NCI-H1105 (cell line): ENCODE data around the gene IFNL2.
"Not testable (repeated sequence)": the region's sequence is repeated elsewhere in the genome, so short reads cannot be mapped to it uniquely, and the experiment has no call there.

Experiments
- DNase-seq: peaks from one replicate; lab custom pipeline; 2025; lab: John Stamatoyannopoulos, UW

IFNL2 gene

GRCh38 chr19:39253374-39254149, 14.6 kb upstream of the IFNL2 start:
- DNase-seq, result no peak

- no peak for DNase-seq
Measured at GRCh38 chr19:39254531-39255345, 13.5 kb upstream of the IFNL2 start.

GRCh38 chr19:39257227-39257626, 11.0 kb upstream of the IFNL2 start:
- DNase-seq, result no peak

DNA sequence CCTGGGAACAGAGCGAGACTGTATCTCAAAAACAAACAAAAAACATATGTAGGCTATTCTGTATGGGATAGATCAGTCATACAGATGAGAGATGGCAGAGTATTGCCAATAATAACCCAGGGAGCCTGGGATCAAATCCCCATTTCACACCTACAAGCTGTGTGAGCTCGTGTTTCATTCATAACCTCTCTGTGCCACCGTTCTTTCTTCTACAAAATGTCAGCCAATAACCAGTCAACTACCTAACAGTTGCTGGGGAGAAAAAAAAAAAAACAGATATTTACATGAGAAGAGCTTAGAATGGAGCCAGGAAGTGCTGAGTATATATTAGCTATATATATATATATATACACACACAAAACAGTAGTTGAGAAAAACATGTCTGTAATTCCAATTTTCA, 6.5 kb upstream of the IFNL2 start:
- no peak for DNase-seq

DNA sequence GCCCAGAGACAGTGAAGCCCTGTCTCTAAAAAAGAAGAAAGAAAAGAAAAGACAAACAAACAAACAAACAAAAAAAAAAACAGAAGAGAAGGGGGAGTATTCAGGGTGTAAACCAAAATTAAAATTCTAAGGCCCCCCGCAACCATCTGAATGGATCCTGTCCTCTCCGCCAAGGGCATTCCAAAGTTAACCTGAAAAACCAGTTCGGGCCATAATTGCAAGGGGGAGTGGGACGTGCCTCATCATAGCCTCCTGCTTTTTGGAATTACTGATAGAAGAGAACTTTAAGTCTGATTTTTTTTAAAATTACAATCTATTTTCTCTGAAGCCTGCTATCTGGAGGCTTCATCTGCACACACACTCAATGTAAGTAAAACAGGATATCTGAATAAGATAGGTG, 5.7 kb upstream of the IFNL2 start:
- DNase-seq, result no peak

- DNase-seq, result no peak
Measured at GRCh38 chr19:39263912-39264305, 4.3 kb upstream of the IFNL2 start.

GRCh38 chr19:39264306-39265290, 3.6 kb upstream of the IFNL2 start:
- no peak for DNase-seq

- no peak for DNase-seq
Measured at GRCh38 chr19:39265321-39265916, 2.8 kb upstream of the IFNL2 start.

- not testable (repeated sequence) for DNase-seq
Measured at GRCh38 chr19:39268531-39269223, 481 bp downstream of the IFNL2 start.

DNA sequence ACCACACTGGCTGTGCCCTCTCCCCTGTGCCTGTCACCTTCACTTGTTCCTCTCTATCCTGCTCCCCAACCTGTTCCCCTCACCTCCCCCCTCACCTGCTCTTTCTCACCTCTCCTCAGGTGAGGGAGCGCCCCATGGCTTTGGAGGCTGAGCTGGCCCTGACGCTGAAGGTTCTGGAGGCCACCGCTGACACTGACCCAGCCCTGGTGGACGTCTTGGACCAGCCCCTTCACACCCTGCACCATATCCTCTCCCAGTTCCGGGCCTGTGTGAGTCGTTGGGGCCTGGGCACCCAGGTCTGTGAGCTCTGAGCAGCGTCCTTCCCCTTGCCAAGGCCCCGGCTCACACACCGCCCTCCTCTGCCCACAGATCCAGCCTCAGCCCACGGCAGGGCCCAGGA, 1.2 kb downstream of the IFNL2 start:
- not testable (repeated sequence) for DNase-seq

DNA sequence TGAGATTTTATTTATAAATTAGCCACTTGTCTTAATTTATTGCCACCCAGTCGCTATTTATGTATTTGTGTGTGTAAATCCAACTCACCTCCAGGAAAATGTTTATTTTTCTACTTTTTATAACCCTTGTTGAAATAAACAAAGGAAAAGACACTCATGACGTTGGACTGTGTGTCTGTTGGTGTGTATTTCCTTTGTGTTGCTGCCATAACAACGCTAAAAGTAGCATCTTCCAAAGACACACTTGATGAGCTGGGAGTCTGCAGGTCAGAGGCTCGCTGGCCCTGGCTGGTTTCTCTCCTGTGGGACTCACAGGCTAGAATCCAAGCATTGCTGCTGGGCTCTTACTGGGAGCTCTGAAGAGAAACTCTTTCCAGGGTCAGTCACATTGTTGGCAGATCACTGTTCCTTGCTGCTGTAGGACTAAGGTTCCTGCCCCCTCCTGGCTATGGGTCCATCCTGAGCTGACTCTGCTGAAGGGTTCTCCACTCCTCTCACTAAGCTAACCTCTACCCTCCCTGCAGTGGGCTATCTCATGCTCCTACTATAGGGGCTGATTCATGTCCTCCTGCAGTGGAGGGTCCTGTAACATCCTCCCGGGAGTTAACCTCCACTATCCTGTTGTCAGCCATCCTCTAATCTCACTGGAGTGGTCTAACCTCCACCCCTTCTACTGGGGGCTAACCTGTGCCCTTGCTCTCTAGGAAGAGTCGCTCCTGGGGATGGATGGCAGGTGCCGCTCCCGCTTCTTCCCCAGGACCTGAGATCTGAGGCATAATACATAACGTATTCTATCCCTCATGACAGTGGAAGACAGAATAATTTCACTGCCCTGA, 2.1 kb downstream of the IFNL2 start:
- DNase-seq, result no peak

- not testable (repeated sequence) for DNase-seq
Measured at GRCh38 chr19:39273859-39274258, 5.7 kb downstream of the IFNL2 start.

DNA sequence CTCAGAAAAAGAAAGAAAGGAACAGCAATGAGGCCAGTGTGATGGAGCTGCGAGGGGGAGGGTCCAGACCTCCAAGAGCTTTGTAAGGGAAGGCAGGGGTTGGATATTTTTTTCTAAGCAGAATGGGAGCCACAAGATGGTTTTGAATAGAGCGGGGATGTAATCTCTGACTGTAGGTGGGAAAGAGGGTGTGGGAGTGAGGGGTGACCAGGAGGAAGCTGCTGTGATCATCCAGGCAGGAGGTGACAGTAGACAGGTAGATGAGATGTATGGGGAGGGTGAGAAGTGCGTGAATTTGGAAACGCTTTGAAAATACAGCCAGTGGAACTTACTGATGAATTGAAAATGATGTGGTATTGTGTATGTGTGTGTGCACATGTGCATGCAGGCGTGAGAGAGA, 7.4 kb downstream of the IFNL2 start:
- DNase-seq, result no peak

DNA sequence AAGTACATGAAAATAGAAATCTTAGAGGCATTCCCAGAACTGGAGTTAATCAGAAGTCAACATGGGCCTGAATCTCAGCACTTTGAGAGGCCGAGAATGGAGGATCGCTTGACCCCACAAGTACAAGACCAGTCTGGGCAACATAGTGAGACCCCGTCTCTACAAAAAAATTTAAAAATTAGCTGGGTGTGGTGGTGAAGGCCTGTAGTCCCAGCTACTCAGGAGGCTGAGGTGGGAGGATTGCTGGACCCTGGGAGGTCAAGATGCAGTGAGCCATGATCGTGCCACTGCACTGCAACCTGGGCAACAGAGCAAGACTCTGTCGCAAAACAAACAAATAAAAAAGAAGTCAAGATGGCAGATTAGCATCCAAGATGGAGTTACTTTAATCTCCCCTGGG, 8.5 kb downstream of the IFNL2 start:
- DNase-seq, result no peak

- DNase-seq, result no peak
Measured at GRCh38 chr19:39277598-39277997, 9.4 kb downstream of the IFNL2 start.

DNA sequence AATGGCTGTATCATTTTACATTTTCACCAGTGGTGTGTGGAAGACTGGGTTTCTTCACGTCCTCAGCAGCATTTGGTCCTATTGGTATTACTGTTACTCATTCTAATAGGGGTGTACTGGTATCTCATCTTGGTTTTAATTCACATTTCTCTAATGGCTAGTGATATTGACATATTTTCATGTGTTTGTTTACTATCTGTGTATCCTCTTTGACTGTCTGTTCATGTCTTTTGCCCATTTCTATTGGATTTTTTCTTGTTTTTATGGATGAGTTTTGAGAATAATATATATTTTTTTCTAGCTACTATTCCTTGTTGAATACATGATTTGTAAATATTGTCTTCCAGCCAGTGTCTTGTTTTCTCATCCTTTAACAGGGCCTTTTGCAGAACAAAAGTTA, 13.8 kb downstream of the IFNL2 start:
- no peak for DNase-seq

GRCh38 chr19:39284032-39284431, 15.8 kb downstream of the IFNL2 start:
- DNase-seq, result no peak

GRCh38 chr19:39293394-39293793, 25.2 kb downstream of the IFNL2 start:
- no peak for DNase-seq

DNA sequence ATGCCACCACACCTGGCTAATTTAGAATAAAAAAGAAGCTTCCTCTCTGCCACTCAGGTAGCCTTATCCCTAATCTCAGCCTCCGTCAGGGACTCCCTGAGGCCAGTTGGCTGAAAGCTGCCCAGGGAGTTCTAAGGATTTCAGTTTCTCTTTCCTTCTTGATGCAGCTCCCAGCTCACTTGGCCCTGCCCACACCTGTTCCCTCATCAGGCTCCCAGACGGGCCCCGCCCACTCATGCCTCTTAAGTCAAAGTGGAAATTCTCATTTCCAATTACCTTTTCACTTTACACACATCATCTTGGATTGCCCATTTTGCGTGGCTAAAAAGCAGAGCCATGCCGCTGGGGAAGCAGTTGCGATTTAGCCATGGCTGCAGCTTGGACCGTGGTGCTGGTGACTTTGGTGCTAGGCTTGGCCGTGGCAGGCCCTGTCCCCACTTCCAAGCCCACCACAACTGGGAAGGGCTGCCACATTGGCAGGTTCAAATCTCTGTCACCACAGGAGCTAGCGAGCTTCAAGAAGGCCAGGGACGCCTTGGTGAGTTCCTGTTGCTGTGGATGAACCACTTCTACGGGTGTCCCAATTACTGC, 28.0 kb downstream of the IFNL2 start, which contains the start of gene IFNL1:
Gene IFNL1 (plus strand): TSS at position 353 of the 591 bp plus-strand sequence. CDS start 15 bp downstream, at position 368.
- DNase-seq, result no peak

DNA sequence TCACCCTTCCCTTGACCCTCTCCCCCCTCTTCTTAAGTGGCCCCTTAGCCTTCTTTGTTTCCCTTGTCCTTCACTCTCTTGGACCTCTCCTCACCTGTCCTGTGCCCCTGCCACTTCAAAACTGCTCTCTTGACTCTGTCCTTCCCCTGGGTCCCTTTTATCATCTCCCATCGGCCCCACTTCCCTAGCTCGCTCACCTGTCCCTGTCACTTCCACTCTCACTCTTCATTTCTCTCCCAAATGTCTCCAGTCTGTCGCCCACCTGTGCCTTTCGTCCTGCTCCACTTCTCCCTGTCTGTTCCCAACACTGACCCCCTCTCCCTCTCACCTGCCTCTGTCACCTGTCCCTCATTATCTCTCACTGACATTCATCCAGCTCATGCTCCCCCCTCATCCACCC, 28.7 kb downstream of the IFNL2 start:
- DNase-seq, result peak; percentile 22
